ENCODE results near the gene ITPR3. TPM values are rescaled to one million over a fixed set of nuclear protein-coding genes. Genes with fewer than 3 reads are reported as not detected.
A peak's percentile ranks its signal among the peaks of the same experiment; 100 is the strongest.

Gene ITPR3
- total and polyA plus RNA-seq, 2 of the 13 experiments (the other 11 are each of a cell fraction or from before 2014, with no cell fraction given) = 3.8 to 21.4 TPM

GRCh38 chr6:33613146-33613794 lies 7.9 kb upstream of the ITPR3 start (continued):
- TF ChIP-seq NR1H2 (CRISPR knock-in tag; IDR thresholded peaks at IDR 0.05; ENCODE audit: borderline replicate concordance, low read depth) = no peak
- TF ChIP-seq AKNA (CRISPR knock-in tag; IDR thresholded peaks at IDR 0.05; ENCODE audit: borderline replicate concordance) = no peak
- no peak for TF ChIP-seq NCOA5 (CRISPR knock-in tag; IDR thresholded peaks at IDR 0.05)
- no peak for TF ChIP-seq REPIN1 (CRISPR knock-in tag; IDR thresholded peaks at IDR 0.05; ENCODE audit: borderline replicate concordance, low read depth)
- TF ChIP-seq NR2F1 (CRISPR knock-in tag; IDR thresholded peaks at IDR 0.05) = peak; percentile 87 to 98
- TF ChIP-seq ZFP90 (CRISPR knock-in tag; IDR thresholded peaks at IDR 0.05; ENCODE audit: borderline replicate concordance) = peak; percentile 55; the same call in 1 of the 2 replicates
- no peak for TF ChIP-seq ETS1 (CRISPR knock-in tag; IDR thresholded peaks at IDR 0.05)
- TF ChIP-seq GRHL1 (CRISPR knock-in tag; conservative IDR thresholded peaks at IDR 0.05) = no peak
- TF ChIP-seq ZNF883 (CRISPR knock-in tag; IDR thresholded peaks at IDR 0.05; ENCODE audit: not compliant biosample characterization) = no peak
- TF ChIP-seq ZHX1 (CRISPR knock-in tag; IDR thresholded peaks at IDR 0.05; ENCODE audit: low read depth) = no peak
- TF ChIP-seq ZBED4 (CRISPR knock-in tag; IDR thresholded peaks at IDR 0.05; ENCODE audit: borderline replicate concordance) = no peak
- TF ChIP-seq SCMH1 (CRISPR knock-in tag; IDR thresholded peaks at IDR 0.05; ENCODE audit: borderline replicate concordance) = no peak

Data from HepG2 (cell line).